GM12878 (cell line): Measurements from ENCODE around the gene CSNK1A1. TPM values are rescaled to one million over a fixed set of nuclear protein-coding genes. Genes with fewer than 3 reads are reported as not detected.

Experiments
- ATAC-seq: fragments of 200-7000 bp; cut with Tn5 transposase; 3 replicates; pipeline ENCODE4 v1.9.1; 2020; ENCODE audit warnings: mild to moderate bottlenecking, moderate library complexity
- BruUV-seq: library from RNA; stranded (reverse); fragments of 400-500 nt; replicated peaks from 2 replicates; lab custom pipeline; 2021; lab: Mats Ljungman, UMichigan
- CTCF ChIA-PET: fragments of 300-600 bp; sonication (Branson Sonifier 250); formaldehyde crosslinking; extraction: SDS; loops from one replicate; lab custom pipeline; 2021; ENCODE audit warnings: inconsistent platforms; lab: Yijun Ruan, JAX
- POLR2A ChIA-PET: fragments of 350-600 bp; formaldehyde crosslinking; extraction: SDS; loops from one replicate; lab custom pipeline; 2021; ENCODE audit warnings: inconsistent platforms; lab: Charles Lee
- RAD21 ChIA-PET: fragments of 300-600 bp; sonication (Branson Sonifier 250); formaldehyde crosslinking; loops from one replicate; lab custom pipeline; 2023; ENCODE audit warnings: antibody characterized with exemption; ENCODE audit not compliant: unreplicated experiment; lab: Charles Lee
- SMC1A ChIA-PET: fragments of 300-600 bp; sonication (Branson Sonifier 250); formaldehyde crosslinking; loops from one replicate; lab custom pipeline; 2023; ENCODE audit not compliant: unreplicated experiment, uncharacterized antibody; lab: Charles Lee
- DNase-seq: peaks from one replicate; pipeline ENCODE4 v3.0.0-alpha.2; 2011; ENCODE audit warnings: low read depth, low spot score
- FAIRE-seq: peaks from 3 replicates; lab custom pipeline; 2011; peaks lifted over from hg19 to GRCh38; lab: Jason Lieb, UNC
- H2AFZ ChIP-seq: 2 replicates; pipeline ENCODE4 v1.6.0; 2011; ENCODE audit warnings: low read depth, low read length, control low read depth; ENCODE audit not compliant: control insufficient read depth
- H3K27ac ChIP-seq: 2 replicates; pipeline ENCODE4 v1.5.1; 2011; ENCODE audit warnings: control low read depth; ENCODE audit not compliant: control insufficient read depth, insufficient read depth
- H3K27me3 ChIP-seq, 2 experiments: replicated peaks in 1 of 2; 2 replicates each; pipeline versions ENCODE4 v1.6.0 to v1.6.1; 2011; ENCODE audit warnings: low read length in 1 of 2; ENCODE audit not compliant: control insufficient read depth in 2 of 2, insufficient read depth in 2 of 2
- H3K36me3 ChIP-seq, 2 experiments: 2 replicates each; pipeline ENCODE4 v1.5.1; 2011; ENCODE audit warnings: low read length in 1 of 2; ENCODE audit not compliant: control insufficient read depth in 2 of 2, insufficient read depth in 2 of 2
- H3K4me1 ChIP-seq: 2 replicates; pipeline ENCODE4 v1.6.1; 2011; ENCODE audit warnings: mild to moderate bottlenecking, low read length, moderate library complexity, mixed read lengths; ENCODE audit not compliant: control insufficient read depth, insufficient read depth
- H3K4me2 ChIP-seq: 2 replicates; pipeline ENCODE4 v1.6.0; 2011; ENCODE audit warnings: control low read depth; ENCODE audit not compliant: control insufficient read depth, insufficient read depth
- H3K4me3 ChIP-seq: fragments of 200-600 bp; sonication (generic); 2 replicates; pipeline ENCODE4 v1.5.1; 2016
- H3K79me2 ChIP-seq: 2 replicates; pipeline ENCODE4 v1.6.0; 2011; ENCODE audit warnings: low read length; ENCODE audit not compliant: control insufficient read depth, insufficient read depth
- H3K9ac ChIP-seq: 2 replicates; pipeline ENCODE4 v1.8.0; 2011; ENCODE audit warnings: low read length, control low read depth, mixed read lengths; ENCODE audit not compliant: control insufficient read depth, insufficient read depth
- H3K9me3 ChIP-seq: replicated peaks from 3 replicates; pipeline ENCODE4 v1.5.1; 2011; ENCODE audit warnings: mild to moderate bottlenecking, low read length; ENCODE audit not compliant: control insufficient read depth, insufficient read depth
- H4K20me1 ChIP-seq: 2 replicates; pipeline ENCODE4 v1.6.0; 2011; ENCODE audit not compliant: control insufficient read depth, insufficient read depth
- CREB1 ChIP-seq: IDR thresholded peaks from 2 replicates; pipeline ENCODE4 v1.6.1; 2012; ENCODE audit warnings: low read depth, mild to moderate bottlenecking, inconsistent platforms
- CREM ChIP-seq: IDR thresholded peaks from 2 replicates; pipeline ENCODE4 v1.6.1; 2014; ENCODE audit warnings: antibody characterized with exemption, low read depth
- HDAC6 ChIP-seq: fragments of 200-600 bp; sonication (generic); IDR thresholded peaks from one replicate; pipeline ENCODE4 v1.8.0; 2017; ENCODE audit warnings: antibody characterized with exemption; ENCODE audit not compliant: unreplicated experiment
- JUNB ChIP-seq: IDR thresholded peaks from 2 replicates; pipeline ENCODE4 v1.6.1; 2016; ENCODE audit warnings: antibody characterized with exemption, mild to moderate bottlenecking
- KDM1A ChIP-seq: fragments of 200-600 bp; sonication (generic); IDR thresholded peaks from 2 replicates; pipeline ENCODE4 v1.6.1; 2016; ENCODE audit warnings: borderline replicate concordance
- MEF2A ChIP-seq: IDR thresholded peaks from 2 replicates; pipeline ENCODE4 v1.6.1; 2011; ENCODE audit warnings: low read depth, mild to moderate bottlenecking, low read length, moderate library complexity; ENCODE audit not compliant: insufficient read depth
- MTA2 ChIP-seq: fragments of 450-650 bp; IDR thresholded peaks from 2 replicates; pipeline ENCODE4 v1.6.1; 2016; ENCODE audit warnings: low read depth, mild to moderate bottlenecking, moderate library complexity
- NKRF ChIP-seq: fragments of 450-650 bp; conservative IDR thresholded peaks from 2 replicates; pipeline ENCODE4 v1.6.1; 2017; ENCODE audit warnings: mild to moderate bottlenecking, moderate library complexity
- PRDM15 ChIP-seq: fragments of 450-650 bp; formaldehyde crosslinking; IDR thresholded peaks from 2 replicates; pipeline ENCODE4 v1.4.0; 2020; ENCODE audit warnings: mild to moderate bottlenecking, moderate library complexity
- RUNX3 ChIP-seq: IDR thresholded peaks from 2 replicates; pipeline ENCODE4 v1.6.1; 2012; ENCODE audit warnings: low read length, inconsistent platforms
- TCF7 ChIP-seq: IDR thresholded peaks from 2 replicates; pipeline ENCODE4 v1.6.1; 2014; ENCODE audit warnings: antibody characterized with exemption, borderline replicate concordance
- WGBS: methylation state at CpG from one replicate; pipeline ENCODE4 v1.1.6; 2016; ENCODE audit warnings: low lambda C conversion rate; ENCODE audit not compliant: insufficient replicate concordance, insufficient coverage; ENCODE audit errors: missing lambda C conversion rate; 5-methylcytosine and 5-hydroxymethylcytosine counted together
- in situ Hi-C: fragments of 300-500 bp; cut with MboI; formaldehyde crosslinking; loops from 9 replicates; pipeline ENCODE4 v1.14.3; 2018; ENCODE audit warnings: mixed read lengths
- intact Hi-C: fragments of 100-400 bp; cut with micrococcal nuclease; formaldehyde crosslinking; loops from one replicate; pipeline ENCODE4 v1.14.2; 2022; ENCODE audit not compliant: unreplicated experiment
- polyA plus RNA-seq, 11 experiments: library from polyadenylated mRNA; depleted of rRNA in 4 of 11; unstranded in 6 of 11; stranded (reverse) in 5 of 11; fragments of >200 nt; fragmentation: Nextera tagmentation in 4 of 11; fragmentation: Illumina TruSeq in 1 of 11; extraction: Ambion mirVana in 4 of 11; extraction: Trizol in 1 of 11; gene quantifications; 1 replicate in 1 of 11; 2 replicates in 10 of 11; pipeline versions ENCODE4 v1.2.1 to v1.2.3, GENCODE V29; 2011 to 2016; ENCODE audit warnings: inconsistent platforms in 2 of 11, missing spikeins in 2 of 11, low read depth in 1 of 11
- total RNA-seq, 4 experiments: library from RNA; depleted of rRNA in 3 of 4; stranded (reverse); fragments of >200 nt in 3 of 4; fragmentation: Illumina TruSeq in 1 of 4; extraction: Trizol in 1 of 4; gene quantifications; 2 replicates each; pipeline versions ENCODE4 v1.2.1 to v1.2.3, GENCODE V29; 2013 to 2021

Gene CSNK1A1
- total and polyA plus RNA-seq, 10 of the 15 experiments (the other 5 are each of a cell fraction or from before 2014, with no cell fraction given) = 53.3 to 155 (median 133) TPM

DNA sequence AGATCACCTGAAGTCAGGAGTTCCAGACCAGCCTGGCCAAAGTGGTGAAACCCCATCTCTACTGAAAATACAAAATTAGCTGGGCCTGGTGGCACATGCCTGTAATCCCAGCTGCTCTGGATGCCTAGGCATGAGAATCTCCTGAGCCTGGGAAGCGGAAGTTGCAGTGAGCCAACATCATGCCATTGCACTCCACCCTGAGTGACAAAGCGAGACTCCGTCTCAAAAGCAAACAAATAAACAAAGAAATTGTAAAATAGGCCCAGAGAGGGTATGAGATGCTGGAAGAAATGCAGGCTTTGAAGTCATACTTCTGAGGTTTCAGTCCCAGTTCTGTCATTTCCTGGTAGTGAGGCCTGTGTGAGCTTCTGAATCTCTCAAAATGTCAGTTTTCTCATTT is 24.8 kb upstream of the CSNK1A1 start:
- intact Hi-C loops (no loop called here), in situ Hi-C loops (no loop called here)
- peaks cover 10% of the 10 kb centered on the region for H3K4me1 ChIP-seq
- no TSS peak for BruUV-seq
- no peaks in the 10 kb centered on the region for H3K36me3 ChIP-seq
- no peak overlapping the region for H3K27ac ChIP-seq
- H3K27me3 ChIP-seq = peaks cover 0 to 2% of the 10 kb centered on the region in 2 experiments; a peak in 2 of 4 replicates
- no peaks in the 10 kb centered on the region for H3K9me3 ChIP-seq
- ChIA-PET RAD21 (interaction anchor here (0.7 kb wide), 1 partner anchor 42 kb away, joined by 3 read pairs; no protein-coding TSS in a partner anchor), SMC1A (interaction anchor here (1.1 to 4.1 kb wide), 4 partner anchors 9 to 46 kb away, joined by 3 to 19 read pairs (median 6); no protein-coding TSS in a partner anchor)
- no peak overlapping the region for H3K4me2 ChIP-seq
- H3K79me2 ChIP-seq = no peaks in the 10 kb centered on the region
- DNase-seq (no peak), FAIRE-seq (no peak), ATAC-seq (peak; percentile 86)
- peak overlapping the region; percentile 48 for H2AFZ ChIP-seq
- WGBS = 98% methylated on average over 3 of the region's 3 CpGs
- TF ChIP-seq CREM (peak; percentile 71), PRDM15 (no peak), KDM1A (no peak), JUNB (no peak), CREB1 (peak; percentile 51; the same call in 1 of the 2 replicates), NKRF (no peak), MEF2A (no peak), TCF7 (peak; percentile 85), MTA2 (no peak), HDAC6 (no peak), RUNX3 (peak; percentile 54; the same call in 1 of the 2 replicates)
- TF ChIP-seq, all 136 proteins: peak for 4
- CTCF ChIA-PET = interaction anchor here (1.0 to 8.2 kb wide), 5 partner anchors 8 to 44 kb away, joined by 3 to 31 read pairs (median 4); no protein-coding TSS in a partner anchor
- Histone ChIP-seq H3K9ac (no peak overlapping the region), H4K20me1 (no peaks in the 10 kb centered on the region), H3K4me3 (no peak overlapping the region)
- POLR2A ChIA-PET = interaction anchor here (0.7 to 1.0 kb wide), 2 partner anchors 11 to 174 kb away, joined by 3 to 7 read pairs; no protein-coding TSS in a partner anchor
